ENCODE data around the gene GRM7.

- TF ChIP-seq CTCF (IDR thresholded peaks at IDR 0.05) (no peak), POLR2A (IDR thresholded peaks at IDR 0.05; ENCODE audit: low read depth) (no peak), POLR2AphosphoS5 (IDR thresholded peaks at IDR 0.05) (no peak)
These were observed 350.8 kb downstream of the GRM7 start for GRCh38 chr3:7211740-7212139.

All from esophagus muscularis mucosa (tissue), 3 donors.